Nephron (organoid): Measurements from ENCODE around the gene TMIE.

Source experiments
- H3K27ac Mint-ChIP-seq, 3 experiments: 2 replicates each; pipeline ENCODE4 v1.8.0; 2020; ENCODE audit warnings: mixed read lengths in 3 of 3, mild to moderate bottlenecking in 2 of 3, moderate library complexity in 1 of 3
- H3K27me3 Mint-ChIP-seq: 2 replicates; pipeline ENCODE4 v1.8.0; 2021; ENCODE audit warnings: low read depth, mild to moderate bottlenecking, moderate library complexity, mixed read lengths
- H3K36me3 Mint-ChIP-seq: 2 replicates; pipeline ENCODE4 v1.8.0; 2020; ENCODE audit warnings: low read depth, mixed read lengths
- H3K4me1 Mint-ChIP-seq: 2 replicates; pipeline ENCODE4 v1.8.0; 2020; ENCODE audit warnings: mixed read lengths
- H3K4me3 Mint-ChIP-seq, 3 experiments: 2 replicates each; pipeline ENCODE4 v1.8.0; 2020; ENCODE audit warnings: mild to moderate bottlenecking in 3 of 3, mixed read lengths in 3 of 3, moderate library complexity in 2 of 3
- H3K9me3 Mint-ChIP-seq: 2 replicates; pipeline ENCODE4 v1.8.0; 2020; ENCODE audit warnings: mixed read lengths
- CTCF ChIP-seq, 3 experiments: fragments of 200-600 bp; sonication (generic); IDR thresholded peaks; one replicate each; pipeline ENCODE4 v1.5.0; 2021; ENCODE audit warnings: antibody characterized with exemption in 3 of 3; ENCODE audit not compliant: unreplicated experiment in 3 of 3

Gene TMIE

DNA sequence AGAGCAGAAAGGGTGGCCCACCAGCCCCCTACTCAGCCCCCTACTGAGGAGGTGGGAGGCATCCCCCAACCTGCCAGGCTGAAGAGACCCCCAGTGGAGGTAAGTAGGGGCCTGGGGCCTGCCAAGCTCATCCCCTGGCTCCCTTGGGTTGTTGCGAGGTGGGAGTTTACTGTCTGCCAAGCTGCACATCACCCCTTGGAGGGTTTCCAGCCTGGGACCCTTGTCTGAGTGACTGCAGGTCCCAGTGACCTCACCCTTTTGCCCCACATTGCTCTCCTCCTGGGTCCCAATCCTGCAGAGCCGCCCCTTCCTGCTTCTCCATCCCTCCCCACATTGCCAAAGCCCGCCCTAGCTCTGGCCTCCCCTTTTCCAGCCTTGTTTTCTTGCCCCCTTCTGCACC is 6.7 kb upstream of the TMIE start:
- no peaks in the 10 kb centered on the region for H3K36me3 Mint-ChIP-seq
- H3K27me3 Mint-ChIP-seq, result peaks cover 36% of the 10 kb centered on the region
- peak overlapping the region in 1 of 3 experiments; percentile 54 for H3K4me3 Mint-ChIP-seq
- H3K27ac Mint-ChIP-seq, result no peak overlapping the region
- no peaks in the 10 kb centered on the region for H3K9me3 Mint-ChIP-seq
- no peak for TF ChIP-seq CTCF (IDR thresholded peaks at IDR 0.05; ENCODE audit: unreplicated experiment in 3 of 3)
- peaks cover 19% of the 10 kb centered on the region for H3K4me1 Mint-ChIP-seq

GRCh38 chr3:46695177-46695961 is 5.8 kb upstream of the TMIE start:
- peaks cover 30% of the 10 kb centered on the region for H3K27me3 Mint-ChIP-seq
- peak in 1 of 3 experiments; percentile 36 for TF ChIP-seq CTCF (IDR thresholded peaks at IDR 0.05; ENCODE audit: unreplicated experiment in 3 of 3)
- H3K36me3 Mint-ChIP-seq, result no peaks in the 10 kb centered on the region
- peak overlapping the region in 2 of 3 experiments; percentile 15 to 25 for H3K27ac Mint-ChIP-seq
- H3K9me3 Mint-ChIP-seq, result no peaks in the 10 kb centered on the region
- H3K4me1 Mint-ChIP-seq, result peaks cover 21% of the 10 kb centered on the region
- H3K4me3 Mint-ChIP-seq, result peak overlapping the region; percentile 27 to 54 (median 52)

DNA sequence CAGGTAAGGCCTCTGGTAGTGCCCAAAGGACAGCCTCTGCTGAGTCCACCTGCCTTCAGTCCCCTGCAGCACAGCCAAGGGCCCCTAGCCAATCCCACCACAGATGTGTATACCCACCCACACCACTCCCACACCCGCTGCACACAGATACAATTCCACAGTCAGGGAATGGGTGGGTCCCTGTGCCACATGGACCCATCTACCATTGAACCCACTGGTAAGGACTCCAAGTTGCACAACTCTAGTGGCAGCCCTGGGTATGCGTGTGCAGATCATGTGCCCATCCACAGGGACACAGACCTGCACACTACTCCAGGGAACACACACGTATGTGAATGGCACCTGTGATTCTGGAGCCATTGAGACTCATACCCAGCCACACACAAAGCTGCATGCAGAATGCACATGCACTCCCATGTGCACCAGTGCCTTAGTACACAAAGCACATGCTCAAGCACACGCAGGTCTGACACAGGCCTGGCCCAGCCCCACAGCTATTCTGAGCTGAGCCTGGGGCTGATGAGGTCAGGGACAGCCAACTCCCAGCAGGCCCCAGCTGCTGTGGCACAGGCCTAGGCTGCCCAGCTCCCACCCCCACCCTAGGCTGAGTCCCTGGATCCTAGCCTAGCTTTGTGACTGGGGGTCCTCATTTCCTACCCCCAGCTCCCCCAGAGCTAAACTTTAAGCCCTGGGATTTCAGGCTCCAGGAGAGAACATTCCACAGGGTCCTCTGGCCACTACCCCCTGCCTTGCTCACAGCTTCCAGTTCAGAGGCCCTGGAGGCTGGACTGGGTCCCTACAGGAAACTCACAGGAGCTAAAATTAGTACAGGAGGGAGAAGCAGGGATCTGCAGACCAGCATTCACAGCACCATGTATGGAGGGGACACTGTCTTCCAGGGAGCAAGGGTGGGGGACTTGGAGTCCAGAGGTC is 5.0 kb upstream of the TMIE start:
- Mint-ChIP-seq H3K4me1 (peaks cover 21% of the 10 kb centered on the region), H3K27me3 (peaks cover 29% of the 10 kb centered on the region), H3K9me3 (no peaks in the 10 kb centered on the region), H3K36me3 (no peaks in the 10 kb centered on the region), H3K4me3 (peak overlapping the region in 2 of 3 experiments; percentile 27 to 52), H3K27ac (peak overlapping the region in 2 of 3 experiments; percentile 15 to 25)
- no peak for TF ChIP-seq CTCF (IDR thresholded peaks at IDR 0.05; ENCODE audit: unreplicated experiment in 3 of 3)

DNA sequence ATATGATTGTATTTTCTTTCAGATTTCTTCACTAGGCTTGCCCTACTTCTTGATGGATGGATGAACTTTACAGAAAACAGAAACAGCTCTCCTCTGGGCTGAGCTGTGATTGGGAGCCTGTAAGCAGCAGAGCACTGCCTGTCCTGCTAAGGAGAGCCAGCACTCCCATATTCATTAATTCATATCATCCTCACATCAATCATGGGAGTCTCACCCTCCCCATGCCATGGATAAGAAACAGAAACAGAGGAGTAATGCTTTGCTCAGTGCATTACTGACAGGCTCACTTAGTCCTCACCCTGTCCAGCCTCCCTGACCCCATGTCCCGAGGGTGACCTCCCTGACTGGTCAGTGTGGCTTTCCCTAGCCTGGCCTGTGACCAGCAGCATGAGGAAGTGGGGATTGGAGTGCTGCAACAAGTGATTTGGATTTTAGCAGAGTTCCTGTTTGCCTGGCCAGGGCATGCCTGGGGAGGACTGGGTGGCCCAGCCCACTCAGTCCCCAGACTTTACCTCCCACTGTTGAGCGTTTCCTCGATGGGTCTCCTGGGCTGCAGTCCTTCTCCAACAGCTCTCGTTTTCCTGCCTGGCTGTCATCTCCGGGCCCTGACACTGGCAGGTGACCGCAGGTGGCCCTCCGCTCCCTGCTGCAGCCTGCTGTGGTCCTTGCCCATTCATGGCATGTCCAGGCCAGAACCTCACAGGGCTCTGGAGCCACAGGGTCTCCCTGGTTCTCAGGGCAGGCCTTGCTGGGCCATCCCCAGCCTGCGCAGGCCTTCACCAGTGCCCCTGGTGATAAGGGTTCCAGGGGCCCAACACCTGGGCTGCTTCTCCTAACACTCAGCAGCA is 1.3 kb upstream of the TMIE start:
- Mint-ChIP-seq H3K4me1 (peaks cover 25% of the 10 kb centered on the region), H3K27ac (peak overlapping the region; percentile 42 to 82 (median 53)), H3K4me3 (peak overlapping the region in 1 of 3 experiments; percentile 45), H3K36me3 (no peaks in the 10 kb centered on the region), H3K9me3 (no peaks in the 10 kb centered on the region), H3K27me3 (peaks cover 34% of the 10 kb centered on the region)
- TF ChIP-seq CTCF (IDR thresholded peaks at IDR 0.05; ENCODE audit: unreplicated experiment in 3 of 3), result no peak

- H3K4me1 Mint-ChIP-seq, result peaks cover 18% of the 10 kb centered on the region
- no peaks in the 10 kb centered on the region for H3K9me3 Mint-ChIP-seq
- TF ChIP-seq CTCF (IDR thresholded peaks at IDR 0.05; ENCODE audit: unreplicated experiment in 3 of 3), result no peak
- H3K36me3 Mint-ChIP-seq, result no peaks in the 10 kb centered on the region
- H3K4me3 Mint-ChIP-seq, result peak overlapping the region in 2 of 3 experiments; percentile 43 to 45
- H3K27me3 Mint-ChIP-seq, result peaks cover 37% of the 10 kb centered on the region
- peak overlapping the region in 1 of 3 experiments; percentile 29 for H3K27ac Mint-ChIP-seq
Observed at GRCh38 chr3:46700772-46701171, 420 bp upstream of the TMIE start.
